ENCODE results near the gene ST8SIA4.

Gene ST8SIA4

GRCh38 chr5:100872408-100873190, 30.5 kb downstream of the ST8SIA4 start:
- no peak for DNase-seq (ENCODE audit: low read depth, low spot score)

GRCh38 chr5:100867039-100867562, 36.0 kb downstream of the ST8SIA4 start:
- no peak for DNase-seq (ENCODE audit: low read depth, low spot score)

GRCh38 chr5:100864931-100865330, 38.2 kb downstream of the ST8SIA4 start:
- DNase-seq (ENCODE audit: low read depth, low spot score) = no peak

GRCh38 chr5:100863739-100864138, 39.3 kb downstream of the ST8SIA4 start:
- DNase-seq (ENCODE audit: low read depth, low spot score) = no peak

- no peak for DNase-seq (ENCODE audit: low read depth, low spot score)
These were observed 41.9 kb downstream of the ST8SIA4 start for GRCh38 chr5:100861148-100861547.

GRCh38 chr5:100860407-100860806, 42.7 kb downstream of the ST8SIA4 start:
- DNase-seq (ENCODE audit: low read depth, low spot score) = no peak

- DNase-seq (ENCODE audit: low read depth, low spot score) = no peak
These were observed 44.0 kb downstream of the ST8SIA4 start for GRCh38 chr5:100858987-100859545.

- DNase-seq (ENCODE audit: low read depth, low spot score) = no peak
These were observed 46.6 kb downstream of the ST8SIA4 start for GRCh38 chr5:100856462-100856861.

- no peak for DNase-seq (ENCODE audit: low read depth, low spot score)
These were observed 47.1 kb downstream of the ST8SIA4 start for GRCh38 chr5:100855937-100856430.

GRCh38 chr5:100855295-100855694, 47.8 kb downstream of the ST8SIA4 start:
- no peak for DNase-seq (ENCODE audit: low read depth, low spot score)

GRCh38 chr5:100854591-100854990, 48.5 kb downstream of the ST8SIA4 start:
- no peak for DNase-seq (ENCODE audit: low read depth, low spot score)

- no peak for DNase-seq (ENCODE audit: low read depth, low spot score)
These were observed 49.5 kb downstream of the ST8SIA4 start for GRCh38 chr5:100853582-100853981.

- no peak for DNase-seq (ENCODE audit: low read depth, low spot score)
These were observed 50.1 kb downstream of the ST8SIA4 start for GRCh38 chr5:100852988-100853449.

GRCh38 chr5:100852051-100852450, 51.0 kb downstream of the ST8SIA4 start:
- DNase-seq (ENCODE audit: low read depth, low spot score) = no peak

GRCh38 chr5:100846772-100847171, 56.3 kb downstream of the ST8SIA4 start:
- DNase-seq (ENCODE audit: low read depth, low spot score) = no peak

GRCh38 chr5:100842080-100842479, 61.0 kb downstream of the ST8SIA4 start:
- DNase-seq (ENCODE audit: low read depth, low spot score) = no peak

GRCh38 chr5:100841358-100842076, 61.6 kb downstream of the ST8SIA4 start:
- no peak for DNase-seq (ENCODE audit: low read depth, low spot score)

GRCh38 chr5:100840789-100841188, 62.3 kb downstream of the ST8SIA4 start:
- DNase-seq (ENCODE audit: low read depth, low spot score) = no peak

GRCh38 chr5:100840370-100840769, 62.7 kb downstream of the ST8SIA4 start:
- DNase-seq (ENCODE audit: low read depth, low spot score) = no peak

- DNase-seq (ENCODE audit: low read depth, low spot score) = no peak
These were observed 65.0 kb downstream of the ST8SIA4 start for GRCh38 chr5:100838048-100838473.

GRCh38 chr5:100834519-100834918, 68.6 kb downstream of the ST8SIA4 start:
- DNase-seq (ENCODE audit: low read depth, low spot score) = no peak

All from ELF-1 (cell line).